Body of pancreas (tissue), 4 donors: ENCODE results near the gene PHKA2. TPM values are rescaled to one million over a fixed set of nuclear protein-coding genes. Genes with fewer than 3 reads are reported as not detected.

Source experiments
- ATAC-seq: fragments of 150-250 bp; one replicate; pipeline ENCODE4 v1.9.1; 2016
- DNase-seq, 4 donors: peaks; one replicate each; pipeline ENCODE4 v3.0.0-alpha.2; 2019
- H3K27ac ChIP-seq, 4 donors: fragments of 200-600 bp; sonication (generic); 1 replicate in 3 of 4; 2 replicates in 1 of 4; pipeline versions ENCODE4 v1.5.1 to v1.6.1; 2016 to 2019; ENCODE audit warnings: mild to moderate bottlenecking in 1 of 4, mixed read lengths in 1 of 4, moderate library complexity in 1 of 4
- H3K27me3 ChIP-seq, 2 donors: fragments of 200-600 bp; sonication (generic); one replicate each; pipeline ENCODE4 v1.6.0; 2016; ENCODE audit warnings: mild to moderate bottlenecking in 1 of 2
- H3K36me3 ChIP-seq, 2 donors: fragments of 200-600 bp; sonication (generic); replicated peaks in 1 of 2; 2 replicates each; pipeline ENCODE4 v1.5.1; 2016; ENCODE audit warnings: low read depth in 2 of 2; ENCODE audit not compliant: insufficient read depth in 1 of 2
- H3K4me1 ChIP-seq: fragments of 200-600 bp; sonication (generic); one replicate; pipeline ENCODE4 v1.6.0; 2016
- H3K4me3 ChIP-seq, 2 donors: fragments of 200-600 bp; sonication (generic); 1 replicate in 1 of 2; 2 replicates in 1 of 2; pipeline ENCODE4 v1.5.1; 2016 to 2019
- H3K9me3 ChIP-seq, 3 donors: fragments of 200-600 bp; sonication (generic); 1 replicate in 2 of 3; 2 replicates in 1 of 3; pipeline ENCODE4 v1.5.1; 2016
- POLR2A ChIP-seq, 3 donors: fragments of 450-650 bp; IDR thresholded peaks; one replicate each; pipeline ENCODE4 v1.6.1; 2016; ENCODE audit warnings: antibody characterized with exemption in 3 of 3, mild to moderate bottlenecking in 2 of 3
- WGBS, 2 donors: methylation state at CpG; one replicate each; pipeline ENCODE4 v1.1.5; 2017; 5-methylcytosine and 5-hydroxymethylcytosine counted together
- intact Hi-C: fragments of 100-400 bp; cut with DNase I; formaldehyde crosslinking; loops from one replicate; pipeline ENCODE4 v1.15.1; 2023
- total RNA-seq, 2 donors: library from RNA; depleted of rRNA; stranded (reverse); fragments of >200 nt; gene quantifications; one replicate each; pipeline ENCODE4 v1.1.0, GENCODE V29; 2016
- TF ChIP-seq, protein P1 (sequence below), 7 experiments: fragments of 450-650 bp in 4 of 7; fragments of 200-600 bp in 3 of 7; sonication (generic) in 3 of 7; IDR thresholded peaks; one replicate each; pipeline ENCODE4 v1.5.1; 2016 to 2019; ENCODE audit warnings: antibody characterized with exemption in 7 of 7

Gene PHKA2
- total RNA-seq, 2 donors from 2014 or later, result 21.0 to 37.6 TPM

DNA sequence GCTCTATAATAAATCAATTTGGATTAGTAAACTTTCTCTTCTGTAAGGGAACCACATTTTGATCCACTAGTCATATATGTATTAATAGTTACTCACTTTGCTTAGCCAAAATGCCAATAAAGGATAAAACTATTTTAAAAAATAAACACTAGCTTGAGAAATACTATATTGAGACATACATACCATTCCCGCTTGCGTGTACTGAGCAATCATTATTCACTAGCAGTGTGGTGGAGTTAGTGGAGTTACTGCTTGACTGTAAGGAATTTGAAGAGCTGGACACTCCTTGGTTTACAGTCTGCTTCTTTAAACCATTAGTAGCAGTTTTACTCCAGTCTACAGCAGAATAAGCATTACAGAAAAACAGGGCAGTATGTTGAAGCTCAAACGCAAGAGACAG is 10.8 kb upstream of the PHKA2 start:
- TF ChIP-seq, protein P1, sequence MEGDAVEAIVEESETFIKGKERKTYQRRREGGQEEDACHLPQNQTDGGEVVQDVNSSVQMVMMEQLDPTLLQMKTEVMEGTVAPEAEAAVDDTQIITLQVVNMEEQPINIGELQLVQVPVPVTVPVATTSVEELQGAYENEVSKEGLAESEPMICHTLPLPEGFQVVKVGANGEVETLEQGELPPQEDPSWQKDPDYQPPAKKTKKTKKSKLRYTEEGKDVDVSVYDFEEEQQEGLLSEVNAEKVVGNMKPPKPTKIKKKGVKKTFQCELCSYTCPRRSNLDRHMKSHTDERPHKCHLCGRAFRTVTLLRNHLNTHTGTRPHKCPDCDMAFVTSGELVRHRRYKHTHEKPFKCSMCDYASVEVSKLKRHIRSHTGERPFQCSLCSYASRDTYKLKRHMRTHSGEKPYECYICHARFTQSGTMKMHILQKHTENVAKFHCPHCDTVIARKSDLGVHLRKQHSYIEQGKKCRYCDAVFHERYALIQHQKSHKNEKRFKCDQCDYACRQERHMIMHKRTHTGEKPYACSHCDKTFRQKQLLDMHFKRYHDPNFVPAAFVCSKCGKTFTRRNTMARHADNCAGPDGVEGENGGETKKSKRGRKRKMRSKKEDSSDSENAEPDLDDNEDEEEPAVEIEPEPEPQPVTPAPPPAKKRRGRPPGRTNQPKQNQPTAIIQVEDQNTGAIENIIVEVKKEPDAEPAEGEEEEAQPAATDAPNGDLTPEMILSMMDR (IDR thresholded peaks at IDR 0.05), result no peak
- no peak for TF ChIP-seq POLR2A (IDR thresholded peaks at IDR 0.05)
- Histone ChIP-seq H3K27me3 (no peaks in the 10 kb centered on the region), H3K27ac (no peak overlapping the region), H3K4me3 (no peak overlapping the region), H3K4me1 (peaks cover 6% of the 10 kb centered on the region), H3K36me3 (no peaks in the 10 kb centered on the region), H3K9me3 (no peaks in the 10 kb centered on the region)
- DNase-seq (no peak), ATAC-seq (no peak)
- 78 to 87% methylated on average over 3 of the region's 3 CpGs for WGBS, 2 donors
- intact Hi-C loops, result no loop called here

DNA sequence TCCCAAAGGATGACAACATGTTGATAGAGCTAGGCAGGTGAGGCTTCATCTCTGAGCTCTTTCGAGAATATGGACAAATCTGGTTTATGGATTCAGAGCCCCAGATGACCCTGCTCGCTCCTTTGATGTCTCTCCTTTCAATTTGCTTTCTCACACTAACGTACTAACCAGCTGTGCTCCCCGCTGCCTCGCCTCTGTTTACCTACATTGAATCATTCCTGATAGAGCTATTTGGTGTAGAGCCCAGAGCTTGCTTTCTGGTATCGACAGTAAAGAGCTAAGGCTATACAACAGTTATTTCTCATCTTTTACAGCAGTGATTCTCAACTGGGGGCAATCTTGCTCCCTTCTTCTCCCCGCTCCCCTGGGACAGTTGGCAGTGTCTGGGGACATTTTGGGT is 8.9 kb upstream of the PHKA2 start:
- H3K4me3 ChIP-seq, result no peak overlapping the region
- H3K27ac ChIP-seq, result no peak overlapping the region
- ATAC-seq (peak; percentile 78), DNase-seq (peak; percentile 30 to 65 (median 52))
- 30% methylated on average over 6 to 7 of the region's 7 CpGs for WGBS, 2 donors
- TF ChIP-seq, protein P1 (IDR thresholded peaks at IDR 0.05), result no peak
- no peak for TF ChIP-seq POLR2A (IDR thresholded peaks at IDR 0.05)
- peaks cover 6% of the 10 kb centered on the region for H3K4me1 ChIP-seq
- intact Hi-C loops, result no loop called here
- H3K36me3 ChIP-seq, result no peaks in the 10 kb centered on the region
- no peaks in the 10 kb centered on the region for H3K9me3 ChIP-seq
- no peaks in the 10 kb centered on the region for H3K27me3 ChIP-seq

DNA sequence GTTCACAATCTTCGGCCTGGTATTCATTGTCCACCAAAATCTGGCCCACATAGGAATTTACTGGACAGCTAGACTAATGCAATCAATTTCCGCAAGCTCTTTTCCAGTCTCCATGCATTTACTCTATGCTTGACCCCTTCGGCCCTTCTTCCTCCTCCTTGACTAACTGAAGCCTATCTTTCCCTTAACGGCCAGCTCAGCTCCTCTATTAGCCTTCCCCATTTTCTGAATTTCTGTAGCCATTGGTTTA is 1.2 kb upstream of the PHKA2 start:
- TF ChIP-seq, protein P1 (IDR thresholded peaks at IDR 0.05), result no peak
- TF ChIP-seq POLR2A (IDR thresholded peaks at IDR 0.05), result no peak
- H3K9me3 ChIP-seq, result no peaks in the 10 kb centered on the region
- intact Hi-C loops, result no loop called here
- peak overlapping the region in 1 of 2 donors; percentile 39 for H3K4me3 ChIP-seq
- H3K27me3 ChIP-seq, result no peaks in the 10 kb centered on the region
- ATAC-seq (no peak), DNase-seq (no peak)
- WGBS, 2 donors, result 0 to 1% methylated on average over 3 to 4 of the region's 4 CpGs
- H3K4me1 ChIP-seq, result peaks cover 30% of the 10 kb centered on the region
- H3K27ac ChIP-seq, result peak overlapping the region; percentile 82 to 97 (median 92)
- H3K36me3 ChIP-seq, result no peaks in the 10 kb centered on the region

DNA sequence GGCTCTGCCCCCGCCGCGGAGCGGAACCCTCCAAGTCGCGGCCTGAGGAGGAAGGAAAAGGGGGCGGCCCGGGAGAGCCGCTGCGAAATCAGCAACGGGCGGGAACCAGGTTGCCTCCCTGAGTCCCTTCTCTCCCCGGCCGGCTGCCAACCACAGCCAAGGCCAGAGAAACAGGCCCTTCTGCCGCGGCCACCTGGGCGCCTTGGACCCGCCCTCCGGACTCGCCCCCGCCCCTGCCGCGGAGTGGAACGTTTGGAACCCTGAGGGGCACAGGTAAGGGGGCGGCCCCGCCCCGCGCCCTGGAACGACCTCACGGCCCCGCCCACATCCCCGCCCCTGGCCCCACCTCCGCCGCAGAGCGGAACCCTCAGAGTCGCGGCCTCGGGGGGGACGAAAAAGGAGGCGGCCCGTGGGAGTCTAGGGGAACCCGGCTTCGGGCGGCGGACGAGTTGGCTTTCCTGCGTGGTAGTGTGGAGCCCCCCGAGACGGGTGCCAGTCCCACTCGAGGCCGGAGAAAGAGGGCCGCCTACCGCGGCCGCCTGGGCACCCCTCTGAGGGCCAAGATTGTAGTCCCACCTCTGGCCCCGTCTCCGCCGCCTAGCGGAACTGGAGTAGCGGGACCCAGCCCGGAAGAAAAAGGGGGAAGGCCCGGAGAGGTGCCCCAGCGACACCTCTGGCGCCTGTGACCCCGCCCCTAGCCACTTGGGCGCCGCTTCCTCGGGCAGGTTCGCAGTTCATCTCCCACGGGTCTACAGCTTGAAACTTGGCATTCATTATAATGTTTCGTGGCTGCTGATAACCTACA is 669 bp upstream of the PHKA2 start:
- no peaks in the 10 kb centered on the region for H3K27me3 ChIP-seq
- WGBS, 2 donors, result 0% methylated on average over 51 of the region's 71 CpGs; no CpG with 5 or more reads in 1 of the 2 donors
- H3K4me1 ChIP-seq, result peaks cover 34% of the 10 kb centered on the region
- H3K36me3 ChIP-seq, result no peaks in the 10 kb centered on the region
- peak overlapping the region; percentile 82 to 97 (median 92) for H3K27ac ChIP-seq
- intact Hi-C loops, result no loop called here
- no peaks in the 10 kb centered on the region for H3K9me3 ChIP-seq
- DNase-seq, result peak; percentile 86 to 91 (median 88)
- TF ChIP-seq POLR2A (IDR thresholded peaks at IDR 0.05), result peak; percentile 47 to 67 (median 65)
- TF ChIP-seq, protein P1 (IDR thresholded peaks at IDR 0.05), result peak in 6 of 7 experiments; percentile 36 to 78 (median 69)
- ATAC-seq, result peak; percentile 94
- peak overlapping the region; percentile 3 to 39 for H3K4me3 ChIP-seq
